ENCODE results near the gene FKBP9. TPM values are rescaled to one million over a fixed set of nuclear protein-coding genes. Genes with fewer than 3 reads are reported as not detected.

Gene FKBP9
- total and polyA plus RNA-seq, 2 of the 8 experiments (the other 6 are each of a cell fraction or from before 2014, with no cell fraction given) = 7.2 to 10.1 TPM

GRCh38 chr7:33024189-33024757 lies 67.0 kb downstream of the FKBP9 start:
- no peak for FAIRE-seq
- POLR2A ChIA-PET (ENCODE audit: partially characterized antibody) = no interaction called here

More at GRCh38 chr7:33024189-33024757, 67.0 kb downstream of the FKBP9 start:
- Histone ChIP-seq H3K14ac (ENCODE audit: insufficient read length) (no peak overlapping the region), H3K27ac (ENCODE audit: low read depth, low read length) (no peak overlapping the region), H2BK15ac (ENCODE audit: low read length) (no peak overlapping the region), H2BK20ac (ENCODE audit: low read length) (no peak overlapping the region), H4K8ac (ENCODE audit: extremely low read depth, insufficient read depth, low read length) (no peak overlapping the region), H3K9me3 (ENCODE audit: insufficient read depth in 2 of 2, low read depth in 1 of 2, low read length in 1 of 2) (no peaks in the 10 kb centered on the region), H3K23ac (ENCODE audit: insufficient read length) (no peak overlapping the region), H3K4me3 (ENCODE audit: extremely low read depth in 1 of 4, insufficient read depth in 2 of 4, low read depth in 3 of 4, low read length in 4 of 4) (no peak overlapping the region), H3K9ac (replicated peaks in 1 of 4; ENCODE audit: extremely low read depth in 1 of 4, low read depth in 3 of 4, low read length in 3 of 4) (no peak overlapping the region), H3K27me3 (replicated peaks in 1 of 4; ENCODE audit: control insufficient read depth in 3 of 4, extremely low read depth in 1 of 4, insufficient read depth in 3 of 4, low read length in 3 of 4) (no peaks in the 10 kb centered on the region), H3K36me3 (ENCODE audit: control insufficient read depth in 2 of 4, insufficient read depth in 4 of 4, low read length in 3 of 4) (peaks cover 0 to 23% (median 6%) of the 10 kb centered on the region in 4 experiments; a peak in 2 of 8 replicates), H3K4me1 (replicated peaks in 1 of 4; ENCODE audit: control insufficient read depth in 3 of 4, insufficient read depth in 4 of 4, low read length in 3 of 4) (no peaks in the 10 kb centered on the region), H3K23me2 (ENCODE audit: low read depth, low read length) (no peaks in the 10 kb centered on the region), H3K79me2 (ENCODE audit: control insufficient read depth in 1 of 2, insufficient read depth in 2 of 2, low read length in 2 of 2) (no peaks in the 10 kb centered on the region), H3K4ac (replicated peaks; ENCODE audit: insufficient read length, low read depth, low read length) (no peak overlapping the region), H2BK12ac (ENCODE audit: low read depth, low read length) (no peak overlapping the region), H4K20me1 (replicated peaks in 1 of 2; ENCODE audit: control insufficient read depth in 1 of 2, insufficient read depth in 2 of 2, low read length in 2 of 2) (no peaks in the 10 kb centered on the region), H2BK120ac (replicated peaks; ENCODE audit: low read depth, low read length) (no peak overlapping the region), H4K91ac (replicated peaks; ENCODE audit: insufficient read length, low read length) (no peak overlapping the region), H3K79me1 (ENCODE audit: low read depth, low read length) (no peaks in the 10 kb centered on the region), H3K56ac (replicated peaks; ENCODE audit: insufficient read length, low read depth, low read length) (no peak overlapping the region), H2AK5ac (ENCODE audit: low read depth, low read length) (no peak overlapping the region), H4K5ac (ENCODE audit: insufficient read length, low read depth, low read length) (no peak overlapping the region), H3K4me2 (ENCODE audit: insufficient read depth in 1 of 2, low read depth in 2 of 2, low read length in 2 of 2) (no peak overlapping the region), H2AFZ (ENCODE audit: low read length) (no peak overlapping the region), H3K18ac (ENCODE audit: extremely low read depth, low read length) (no peak overlapping the region), H2BK5ac (ENCODE audit: low read depth, low read length) (no peak overlapping the region)
- no peak for DNase-seq (ENCODE audit: low read depth in 1 of 2, low spot score in 2 of 2)
- WGBS, 2 experiments (ENCODE audit: extremely low coverage in 1 of 2, insufficient coverage in 1 of 2, insufficient read length in 1 of 2, insufficient replicate concordance in 2 of 2, low coverage in 1 of 2, low lambda C conversion rate in 2 of 2, missing lambda C conversion rate in 1 of 2) = 86% methylated on average over 4 of the region's 4 CpGs; no CpG with 5 or more reads in 1 of the 2 experiments
- TF ChIP-seq JUN (IDR thresholded peaks at IDR 0.05; ENCODE audit: low read depth, low read length) = no peak
- no peak for TF ChIP-seq MAFK (IDR thresholded peaks at IDR 0.05; ENCODE audit: low read depth, low read length)
- TF ChIP-seq POU5F1 (IDR thresholded peaks at IDR 0.05; ENCODE audit: low read depth, low read length) = no peak
- no peak for TF ChIP-seq SUZ12 (IDR thresholded peaks at IDR 0.05; ENCODE audit: low read length)
- no peak for TF ChIP-seq SP1 (IDR thresholded peaks at IDR 0.05; ENCODE audit: low read depth, low read length)
- CTCF ChIA-PET (ENCODE audit: partially characterized antibody) = no interaction called here

All from H1 (cell line).